ENCODE data around the gene MYRIP. TPM values are rescaled to one million over a fixed set of nuclear protein-coding genes. Genes with fewer than 3 reads are reported as not detected.
"Not testable (repeated sequence)": the region's sequence is repeated elsewhere in the genome, so short reads cannot be mapped to it uniquely, and the experiment has no call there.

The MYRIP gene
- total RNA-seq, 1 donor from 2014 or later, result 0.27 TPM

DNA sequence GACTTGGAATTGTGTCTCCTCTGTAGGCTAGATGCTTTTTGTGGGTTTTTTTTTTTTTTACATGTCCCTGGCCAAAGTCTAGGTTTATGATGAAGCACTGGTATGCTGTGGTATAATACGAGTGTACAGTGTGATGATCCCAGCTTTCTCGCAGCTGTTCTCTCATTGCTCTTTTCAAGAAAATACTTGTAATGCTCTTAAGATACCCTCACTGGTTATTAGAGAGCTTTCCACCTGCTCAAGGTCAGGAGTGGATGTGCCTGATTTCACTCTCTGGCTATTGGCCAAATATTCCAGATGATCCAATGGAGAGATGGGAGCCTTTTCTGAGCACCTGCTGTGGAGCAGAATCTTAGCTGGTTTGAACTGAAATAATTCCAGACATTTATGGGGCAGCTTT, 215.1 kb downstream of the MYRIP start:
- DNase-seq (ENCODE audit: low read depth), result peak; percentile 80

GRCh38 chr3:40025892-40026291, 216.5 kb downstream of the MYRIP start:
- DNase-seq (ENCODE audit: low read depth), result not testable (repeated sequence)

GRCh38 chr3:40035177-40035576, 225.8 kb downstream of the MYRIP start:
- no peak for DNase-seq (ENCODE audit: low read depth)

- no peak for DNase-seq (ENCODE audit: low read depth)
Observed at GRCh38 chr3:40037582-40037981, 228.2 kb downstream of the MYRIP start.

GRCh38 chr3:40042752-40043443, 233.5 kb downstream of the MYRIP start:
- DNase-seq (ENCODE audit: low read depth), result no peak

DNA sequence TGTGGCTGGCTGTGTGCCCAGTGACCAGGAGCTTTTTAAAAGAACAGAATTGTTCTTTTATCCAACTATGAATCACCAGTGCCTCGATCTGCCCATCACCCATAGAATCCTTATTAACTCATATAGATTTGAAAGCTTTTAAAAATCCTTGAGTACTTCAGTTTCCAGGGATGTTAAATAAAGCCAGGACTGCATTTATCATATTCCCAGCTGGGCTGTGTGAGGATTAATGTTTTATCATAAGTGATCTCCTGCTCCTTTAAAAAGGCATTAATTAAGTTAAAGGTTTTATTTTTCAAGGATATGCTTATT, 234.0 kb downstream of the MYRIP start:
- no peak for DNase-seq (ENCODE audit: low read depth)

- peak; percentile 29 for DNase-seq (ENCODE audit: low read depth)
Observed at GRCh38 chr3:40044487-40044886, 235.1 kb downstream of the MYRIP start.

- no peak for DNase-seq (ENCODE audit: low read depth)
Observed at GRCh38 chr3:40045051-40045450, 235.6 kb downstream of the MYRIP start.

GRCh38 chr3:40046149-40046548, 236.7 kb downstream of the MYRIP start:
- no peak for DNase-seq (ENCODE audit: low read depth)

DNA sequence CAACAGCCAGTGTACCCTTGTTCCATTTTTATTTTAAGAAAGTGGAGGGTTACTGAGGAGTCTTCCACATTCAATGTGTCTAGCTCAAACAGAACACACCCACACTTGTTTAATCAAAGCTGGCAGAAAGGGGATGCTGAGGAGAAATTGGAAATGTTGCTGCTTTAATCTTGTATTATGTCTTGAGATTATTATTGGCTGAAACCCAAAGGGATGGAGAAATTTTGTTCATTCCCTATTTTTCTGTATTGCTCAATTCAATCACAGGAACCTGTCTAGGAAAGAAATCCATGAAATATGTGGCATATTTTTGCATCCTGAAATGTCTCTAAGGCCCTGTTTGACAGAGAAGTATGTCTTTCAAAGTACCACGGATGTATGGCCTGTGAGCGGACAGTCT, 238.0 kb downstream of the MYRIP start:
- DNase-seq (ENCODE audit: low read depth), result no peak

DNA sequence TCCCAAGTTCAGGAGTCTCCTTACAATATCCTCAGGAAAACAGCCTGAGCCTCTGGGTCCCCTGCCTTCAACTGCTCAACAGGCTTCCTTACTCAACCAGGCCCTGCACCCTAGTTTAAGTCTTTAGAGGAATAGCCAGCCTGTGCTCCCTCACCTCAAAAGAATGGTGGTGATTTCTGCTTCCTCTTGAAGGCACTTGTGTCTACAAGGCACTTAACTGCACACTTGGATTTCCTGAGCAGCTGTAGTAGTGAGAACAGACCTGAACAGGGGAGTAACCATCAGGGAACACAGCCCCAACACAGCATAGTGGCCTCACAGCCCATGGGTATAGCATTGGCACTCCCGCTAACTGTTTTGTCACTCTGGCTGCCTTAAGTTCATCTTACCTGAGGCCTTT, 244.3 kb downstream of the MYRIP start:
- DNase-seq (ENCODE audit: low read depth), result no peak

DNA sequence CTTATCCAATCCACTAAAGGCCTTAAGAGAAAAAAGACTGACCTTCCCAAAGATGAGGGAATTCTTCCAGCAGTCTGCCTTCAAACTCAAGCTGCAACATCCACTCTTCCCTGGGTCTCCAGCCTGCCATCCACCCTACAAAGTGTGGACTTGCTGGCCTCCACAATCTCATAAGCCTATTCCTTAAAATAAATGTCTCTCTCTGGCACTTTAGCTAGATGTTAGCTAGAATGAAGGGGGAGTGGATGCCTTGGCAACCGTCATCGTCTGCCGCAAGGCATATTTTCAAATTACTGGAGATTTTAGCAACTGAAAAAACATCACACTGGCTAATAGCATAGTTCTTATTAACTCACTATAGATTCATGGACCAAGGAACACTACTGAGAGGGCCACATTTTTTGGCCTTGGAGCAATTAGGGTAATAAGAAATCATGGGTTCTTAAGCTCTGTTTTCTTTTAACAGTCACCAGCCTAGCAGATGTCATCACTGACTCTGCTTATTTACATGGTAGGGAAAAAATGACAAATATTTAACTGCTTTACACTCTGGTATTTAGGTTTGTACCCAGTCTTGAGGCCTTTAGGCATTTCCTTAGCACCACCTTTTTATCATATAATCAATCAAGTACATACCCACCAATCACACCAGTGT, 245.3 kb downstream of the MYRIP start:
- DNase-seq (ENCODE audit: low read depth), result peak; percentile 6

GRCh38 chr3:40055361-40055760, 246.0 kb downstream of the MYRIP start:
- DNase-seq (ENCODE audit: low read depth), result no peak

DNA sequence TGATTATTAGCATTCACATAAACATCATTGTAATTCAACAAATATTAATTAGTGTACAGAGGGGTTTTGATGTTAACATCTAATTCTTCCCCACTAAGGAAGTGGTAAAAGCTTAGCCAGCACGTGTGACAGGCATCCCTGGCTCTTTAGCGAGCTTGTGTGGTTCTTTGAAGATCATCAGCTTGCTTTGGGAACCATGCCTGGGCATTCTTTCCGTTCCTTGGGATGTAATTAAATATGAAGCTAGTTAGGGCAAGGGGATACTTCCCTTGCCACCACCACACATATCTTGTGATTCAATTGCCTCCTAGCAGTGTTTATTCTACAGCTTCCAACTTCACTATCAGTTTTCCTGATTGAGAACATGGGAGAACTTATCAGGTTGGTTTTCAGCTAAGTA, 246.5 kb downstream of the MYRIP start:
- peak; percentile 33 for DNase-seq (ENCODE audit: low read depth)

DNA sequence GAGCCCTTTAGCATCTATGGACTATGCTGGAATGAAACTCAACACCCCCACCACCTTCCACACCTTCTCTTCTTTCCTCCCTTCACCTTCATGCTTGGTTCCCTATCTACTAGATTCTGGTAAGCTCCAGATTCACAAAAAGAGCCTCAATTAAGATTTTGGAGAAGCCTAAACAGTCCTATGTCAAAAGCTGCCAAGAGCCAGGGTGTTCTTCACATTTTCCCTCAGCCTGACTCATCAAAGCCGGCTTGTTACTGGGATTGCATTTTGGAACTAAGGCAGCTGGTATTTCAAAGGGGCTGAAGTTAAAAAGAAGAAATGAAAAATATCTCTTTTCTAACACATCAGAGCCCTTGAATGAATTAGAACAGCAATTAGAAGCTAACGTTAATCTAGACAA, 247.7 kb downstream of the MYRIP start:
- peak; percentile 30 for DNase-seq (ENCODE audit: low read depth)

DNA sequence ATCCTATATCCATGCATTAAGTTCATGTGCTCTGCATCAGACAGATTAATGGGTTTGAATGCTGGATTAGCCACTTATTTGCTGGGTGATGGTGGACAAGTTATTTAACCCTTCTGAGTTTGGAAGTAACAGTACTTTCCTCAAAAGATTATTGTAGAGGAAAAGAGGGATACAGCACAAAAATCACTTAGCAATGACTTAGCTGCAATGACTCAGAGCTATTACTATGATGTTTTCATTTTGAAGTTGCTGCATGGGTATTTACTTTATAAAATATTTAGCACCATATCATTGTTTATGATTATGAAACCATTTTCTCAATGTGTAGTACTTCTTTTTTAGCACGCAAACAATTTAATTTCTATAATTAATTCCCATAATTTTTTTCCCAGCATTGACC, 248.4 kb downstream of the MYRIP start:
- no peak for DNase-seq (ENCODE audit: low read depth)

GRCh38 chr3:40068636-40069035, 259.2 kb downstream of the MYRIP start:
- no peak for DNase-seq (ENCODE audit: low read depth)

DNA sequence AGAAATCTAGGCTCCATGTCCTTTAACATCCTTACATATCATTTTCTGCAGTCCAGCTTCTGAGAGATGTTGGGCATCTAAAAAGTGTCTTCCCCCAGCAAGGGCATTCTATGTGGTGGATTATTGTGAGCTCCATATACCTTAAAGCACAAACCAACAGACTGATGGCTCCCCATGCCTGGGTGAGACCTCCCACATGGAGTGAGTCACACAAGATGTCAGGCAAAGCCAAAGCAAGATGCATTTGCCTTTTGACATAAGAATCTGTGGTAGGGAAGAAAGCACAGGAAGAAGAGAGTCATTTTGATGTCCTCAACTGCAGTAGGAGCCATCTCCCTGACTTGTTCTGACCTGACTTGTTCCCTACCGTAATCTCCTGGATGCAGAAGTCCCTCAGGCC, 261.4 kb downstream of the MYRIP start:
- DNase-seq (ENCODE audit: low read depth), result no peak

- DNase-seq (ENCODE audit: low read depth), result no peak
Observed at GRCh38 chr3:40071683-40072238, 262.4 kb downstream of the MYRIP start.

GRCh38 chr3:40073310-40074007, 264.1 kb downstream of the MYRIP start:
- DNase-seq (ENCODE audit: low read depth), result no peak

- DNase-seq (ENCODE audit: low read depth), result not testable (repeated sequence)
Observed at GRCh38 chr3:40077139-40077538, 267.7 kb downstream of the MYRIP start.

DNA sequence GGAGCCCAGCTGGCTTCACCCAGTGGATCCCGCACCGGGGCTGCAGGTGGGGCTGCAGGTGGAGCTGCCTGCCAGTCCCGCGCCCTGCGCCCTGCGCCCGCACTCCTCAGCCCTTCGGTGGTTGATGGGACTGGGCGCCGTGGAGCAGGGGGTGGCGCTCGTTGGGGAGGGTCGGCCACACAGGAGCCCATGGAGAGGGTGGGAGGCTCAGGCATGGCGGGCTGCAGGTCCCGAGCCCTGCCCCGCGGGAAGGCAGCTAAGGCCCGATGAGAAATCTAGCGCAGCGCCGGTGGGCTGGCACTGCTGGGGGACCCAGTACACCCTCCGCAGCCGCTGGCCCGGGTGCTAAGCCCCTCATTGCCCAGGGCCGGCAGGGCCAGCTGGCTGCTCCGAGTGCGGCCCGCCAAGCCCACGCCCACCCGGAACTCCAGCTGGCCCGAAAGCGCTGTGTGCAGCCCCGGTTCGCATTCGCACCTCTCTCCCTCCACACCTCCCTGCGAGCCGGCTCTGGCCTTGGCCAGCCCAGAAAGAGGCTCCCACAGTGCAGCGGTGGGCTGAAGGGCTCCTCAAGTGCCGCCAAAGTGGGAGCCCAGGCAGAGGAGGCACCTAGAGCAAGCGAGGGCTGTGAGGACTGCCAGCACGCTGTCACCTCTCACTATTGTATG, 268.6 kb downstream of the MYRIP start:
- not testable (repeated sequence) for DNase-seq (ENCODE audit: low read depth)

All from myocyte (in vitro differentiated cells).